GM06990 (cell line): Measurements from ENCODE around the gene DGKD.

Source experiments
- DNase-seq: peaks from one replicate; pipeline ENCODE4 v3.0.0-alpha.2; 2011; ENCODE audit not compliant: insufficient read length; ENCODE audit errors: extremely low read depth
- H3K27me3 ChIP-seq: replicated peaks from 2 replicates; pipeline ENCODE4 v1.6.0; 2011; ENCODE audit warnings: low read length; ENCODE audit not compliant: control insufficient read depth, insufficient read depth
- H3K36me3 ChIP-seq: 2 replicates; pipeline ENCODE4 v1.5.1; 2011; ENCODE audit warnings: low read length; ENCODE audit not compliant: control insufficient read depth, insufficient read depth
- H3K4me3 ChIP-seq: replicated peaks from 2 replicates; pipeline ENCODE4 v1.5.1; 2011; ENCODE audit warnings: low read depth, mild to moderate bottlenecking, control low read depth, low read length
- TF ChIP-seq, protein P1 (sequence below): IDR thresholded peaks from 2 replicates; pipeline ENCODE4 v1.5.1; 2011; ENCODE audit warnings: low read length, control low read depth, mild to moderate bottlenecking, inconsistent platforms; ENCODE audit not compliant: insufficient read depth, poor library complexity, severe bottlenecking

The DGKD gene

DNA sequence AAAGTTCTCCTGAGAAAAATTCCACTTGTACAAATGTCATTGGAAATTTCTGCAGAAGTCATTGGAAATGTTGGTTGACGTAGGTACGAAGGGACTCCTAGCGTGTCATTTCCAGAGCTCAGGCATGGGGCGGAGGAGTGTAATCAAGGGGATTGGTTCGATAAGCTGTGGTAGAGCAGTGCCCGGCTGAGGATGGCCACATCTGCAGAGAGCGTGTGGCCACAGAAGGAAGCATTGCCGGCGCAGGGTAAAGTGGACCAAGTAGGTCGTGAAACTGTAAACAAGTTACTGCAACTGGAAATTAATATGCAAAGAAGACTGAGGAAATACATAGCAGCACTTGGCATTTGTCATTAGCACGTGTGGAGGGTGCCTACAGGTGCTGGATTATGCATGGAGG, 101.8 kb downstream of the DGKD start:
- H3K36me3 ChIP-seq, result peaks cover 51% of the 10 kb centered on the region
- DNase-seq, result no peak
- TF ChIP-seq, protein P1, sequence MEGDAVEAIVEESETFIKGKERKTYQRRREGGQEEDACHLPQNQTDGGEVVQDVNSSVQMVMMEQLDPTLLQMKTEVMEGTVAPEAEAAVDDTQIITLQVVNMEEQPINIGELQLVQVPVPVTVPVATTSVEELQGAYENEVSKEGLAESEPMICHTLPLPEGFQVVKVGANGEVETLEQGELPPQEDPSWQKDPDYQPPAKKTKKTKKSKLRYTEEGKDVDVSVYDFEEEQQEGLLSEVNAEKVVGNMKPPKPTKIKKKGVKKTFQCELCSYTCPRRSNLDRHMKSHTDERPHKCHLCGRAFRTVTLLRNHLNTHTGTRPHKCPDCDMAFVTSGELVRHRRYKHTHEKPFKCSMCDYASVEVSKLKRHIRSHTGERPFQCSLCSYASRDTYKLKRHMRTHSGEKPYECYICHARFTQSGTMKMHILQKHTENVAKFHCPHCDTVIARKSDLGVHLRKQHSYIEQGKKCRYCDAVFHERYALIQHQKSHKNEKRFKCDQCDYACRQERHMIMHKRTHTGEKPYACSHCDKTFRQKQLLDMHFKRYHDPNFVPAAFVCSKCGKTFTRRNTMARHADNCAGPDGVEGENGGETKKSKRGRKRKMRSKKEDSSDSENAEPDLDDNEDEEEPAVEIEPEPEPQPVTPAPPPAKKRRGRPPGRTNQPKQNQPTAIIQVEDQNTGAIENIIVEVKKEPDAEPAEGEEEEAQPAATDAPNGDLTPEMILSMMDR, result no peak
- no peak overlapping the region for H3K4me3 ChIP-seq
- H3K27me3 ChIP-seq, result no peaks in the 10 kb centered on the region

DNA sequence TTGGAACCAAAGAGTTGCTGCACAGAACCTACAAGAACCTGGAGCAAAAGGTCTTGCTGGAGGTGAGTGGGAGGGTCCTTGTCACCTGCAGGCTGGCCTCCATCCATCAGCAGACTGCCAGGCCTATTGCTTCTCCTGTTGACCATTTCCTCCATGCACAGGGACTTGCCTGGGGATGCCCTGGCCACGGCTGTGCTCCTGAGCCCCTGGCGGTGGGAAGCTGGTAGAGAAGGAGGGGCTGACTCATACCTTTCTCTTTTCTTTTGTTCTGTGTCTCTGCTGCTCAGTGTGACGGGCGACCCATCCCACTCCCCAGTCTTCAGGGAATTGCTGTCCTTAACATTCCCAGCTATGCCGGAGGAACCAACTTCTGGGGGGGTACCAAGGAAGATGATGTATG, 102.6 kb downstream of the DGKD start:
- H3K4me3 ChIP-seq, result no peak overlapping the region
- TF ChIP-seq, protein P1, result no peak
- H3K27me3 ChIP-seq, result no peaks in the 10 kb centered on the region
- H3K36me3 ChIP-seq, result peaks cover 53% of the 10 kb centered on the region
- DNase-seq, result no peak

GRCh38 chr2:233457356-233457755, 103.1 kb downstream of the DGKD start:
- Histone ChIP-seq H3K4me3 (no peak overlapping the region), H3K27me3 (no peaks in the 10 kb centered on the region), H3K36me3 (peaks cover 52% of the 10 kb centered on the region)
- TF ChIP-seq, protein P1, result no peak
- no peak for DNase-seq

DNA sequence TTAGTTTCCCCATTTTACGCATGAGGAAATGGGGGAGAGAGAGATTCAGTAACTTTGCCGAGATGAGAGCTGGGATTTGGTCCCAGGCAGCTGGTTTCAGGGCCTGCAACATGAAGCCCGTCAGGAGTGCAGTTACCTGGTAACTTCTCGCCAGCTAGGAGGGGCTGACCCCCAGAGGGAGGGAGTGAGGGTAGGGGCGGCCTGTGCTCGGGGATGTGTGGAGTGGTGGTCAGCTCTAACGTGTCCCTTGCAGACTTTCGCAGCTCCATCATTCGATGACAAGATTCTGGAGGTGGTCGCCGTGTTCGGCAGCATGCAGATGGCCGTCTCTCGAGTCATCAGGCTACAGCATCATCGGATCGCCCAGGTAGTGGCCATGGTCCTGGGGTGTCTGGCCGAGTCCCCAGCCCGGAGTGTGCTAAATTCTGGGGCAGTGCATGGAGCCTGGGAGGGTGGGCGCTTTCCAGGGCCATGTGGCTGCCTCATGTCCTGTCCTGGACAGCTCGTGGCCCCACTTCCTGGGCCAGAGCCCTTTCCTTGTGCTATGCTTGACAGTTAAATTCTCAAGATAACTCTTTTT, 103.8 kb downstream of the DGKD start:
- Histone ChIP-seq H3K4me3 (no peak overlapping the region), H3K36me3 (peaks cover 54% of the 10 kb centered on the region), H3K27me3 (no peaks in the 10 kb centered on the region)
- TF ChIP-seq, protein P1, result no peak
- no peak for DNase-seq

DNA sequence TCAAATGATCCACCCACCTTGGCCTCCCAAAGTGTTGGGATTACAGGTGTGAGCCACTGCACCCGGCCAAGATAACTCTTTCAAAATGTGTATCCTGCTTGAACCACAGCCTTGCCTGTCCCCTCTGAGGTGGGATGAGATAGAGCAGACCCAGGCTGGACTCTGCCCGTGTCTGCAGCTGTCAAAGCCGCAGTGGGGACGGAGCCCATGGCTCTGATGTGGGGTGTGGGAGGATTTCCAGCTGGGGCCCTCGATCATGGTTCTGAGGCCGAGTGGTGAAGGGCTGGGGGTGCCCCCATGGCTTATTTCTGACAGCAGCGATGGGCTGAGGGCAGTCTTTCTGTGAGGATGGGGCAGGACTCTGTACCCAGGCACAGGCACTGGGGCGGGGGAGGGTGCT, 104.5 kb downstream of the DGKD start:
- Histone ChIP-seq H3K36me3 (peaks cover 56% of the 10 kb centered on the region), H3K27me3 (no peaks in the 10 kb centered on the region), H3K4me3 (no peak overlapping the region)
- DNase-seq, result no peak
- TF ChIP-seq, protein P1, result no peak

DNA sequence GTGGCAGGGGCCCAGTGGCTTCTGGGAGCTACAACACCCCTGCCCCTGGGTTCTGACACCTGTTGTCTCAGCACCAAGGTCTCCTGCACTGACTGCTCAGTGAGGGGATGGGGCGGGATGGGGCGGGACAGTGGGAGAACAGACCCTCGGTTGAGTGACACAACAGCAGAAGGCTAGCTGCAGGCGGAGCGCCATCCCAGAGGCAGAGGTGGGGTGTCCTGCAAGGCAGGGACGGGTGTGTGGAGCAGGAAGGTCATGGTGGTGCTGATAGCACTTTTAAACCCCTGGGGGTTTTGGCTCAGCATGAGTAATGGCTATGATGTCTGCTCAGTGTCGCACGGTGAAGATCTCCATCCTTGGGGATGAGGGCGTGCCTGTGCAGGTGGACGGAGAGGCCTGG, 105.1 kb downstream of the DGKD start:
- no peak overlapping the region for H3K4me3 ChIP-seq
- TF ChIP-seq, protein P1, result no peak
- H3K36me3 ChIP-seq, result peaks cover 61% of the 10 kb centered on the region
- H3K27me3 ChIP-seq, result no peaks in the 10 kb centered on the region
- DNase-seq, result no peak
